DMS153 (cell line): ENCODE data around the gene OR2A2.

Experiments
- DNase-seq: peaks from one replicate; lab custom pipeline; 2025; lab: John Stamatoyannopoulos, UW

OR2A2 gene

GRCh38 chr7:144142187-144142586 lies 32.8 kb downstream of the OR2A2 start:
- DNase-seq = no peak

- DNase-seq = no peak
These were observed 35.0 kb downstream of the OR2A2 start for GRCh38 chr7:144144426-144144825.

GRCh38 chr7:144148224-144148827 lies 38.9 kb downstream of the OR2A2 start:
- DNase-seq = no peak

- DNase-seq = no peak
These were observed 49.5 kb downstream of the OR2A2 start for GRCh38 chr7:144158861-144159260.
